OCI-LY7 (cell line): ENCODE data around the gene FANCD2. TPM values are rescaled to one million over a fixed set of nuclear protein-coding genes. Genes with fewer than 3 reads are reported as not detected.
"Not testable (repeated sequence)": the region's sequence is repeated elsewhere in the genome, so short reads cannot be mapped to it uniquely, and the experiment has no call there.

Source experiments
- BruUV-seq: library from RNA; stranded (reverse); fragments of 400-500 nt; replicated peaks from 2 replicates; lab custom pipeline; 2021; lab: Mats Ljungman, UMichigan
- CTCF ChIA-PET: fragments of 300-600 bp; sonication (Branson Sonifier 250); formaldehyde crosslinking; loops from one replicate; lab custom pipeline; 2022; ENCODE audit warnings: antibody characterized with exemption; ENCODE audit not compliant: unreplicated experiment; lab: Charles Lee
- POLR2A ChIA-PET: fragments of 300-600 bp; sonication (Branson Sonifier 250); formaldehyde crosslinking; loops from one replicate; lab custom pipeline; 2022; ENCODE audit warnings: antibody characterized with exemption; lab: Charles Lee
- DNase-seq: peaks from one replicate; pipeline ENCODE4 v3.0.0-alpha.2; 2015; ENCODE audit warnings: low spot score
- H2AFZ ChIP-seq: fragments of 200-600 bp; sonication (generic), shearing (Covaris generic); 2 replicates; pipeline ENCODE4 v1.6.1; 2014; ENCODE audit warnings: mild to moderate bottlenecking, antibody characterized with exemption, low read length, moderate library complexity
- H3K27ac ChIP-seq: fragments of 200-600 bp; sonication (generic); 2 replicates; pipeline ENCODE4 v1.5.1; 2014; ENCODE audit warnings: mixed run types, low read depth, mild to moderate bottlenecking, moderate library complexity, low read length, inconsistent platforms; ENCODE audit not compliant: poor library complexity, severe bottlenecking
- H3K36me3 ChIP-seq: fragments of 200-600 bp; sonication (generic); 2 replicates; pipeline ENCODE4 v1.6.1; 2014; ENCODE audit warnings: mild to moderate bottlenecking, antibody characterized with exemption, low read length, moderate library complexity, mixed read lengths; ENCODE audit not compliant: insufficient read depth
- H3K4me1 ChIP-seq: fragments of 200-600 bp; sonication (generic); 2 replicates; pipeline ENCODE4 v1.5.1; 2014; ENCODE audit warnings: mild to moderate bottlenecking, low read length; ENCODE audit not compliant: insufficient read depth, poor library complexity, severe bottlenecking
- H3K4me2 ChIP-seq: fragments of 200-600 bp; sonication (generic); 2 replicates; pipeline ENCODE4 v1.6.1; 2014; ENCODE audit warnings: mild to moderate bottlenecking, low read length
- H3K4me3 ChIP-seq: fragments of 200-600 bp; sonication (generic); 2 replicates; pipeline ENCODE4 v1.5.1; 2014; ENCODE audit warnings: mild to moderate bottlenecking, low read depth, low read length; ENCODE audit not compliant: poor library complexity, severe bottlenecking
- H3K79me2 ChIP-seq: fragments of 200-600 bp; sonication (generic); 2 replicates; pipeline ENCODE4 v1.6.1; 2016; ENCODE audit warnings: low read depth, mild to moderate bottlenecking, low read length, moderate library complexity, mixed read lengths; ENCODE audit not compliant: insufficient read depth
- H3K9me2 ChIP-seq: fragments of 200-600 bp; sonication (generic); 2 replicates; pipeline ENCODE4 v1.6.1; 2016; ENCODE audit warnings: mild to moderate bottlenecking, low read length, mixed read lengths; ENCODE audit not compliant: insufficient read depth
- H3K9me3 ChIP-seq: fragments of 200-600 bp; sonication (generic); 2 replicates; pipeline ENCODE4 v1.6.1; 2014; ENCODE audit warnings: mild to moderate bottlenecking, mixed run types, low read length, mixed read lengths
- H4K20me1 ChIP-seq: fragments of 200-600 bp; sonication (generic); 2 replicates; pipeline ENCODE4 v1.6.1; 2014; ENCODE audit warnings: mild to moderate bottlenecking, antibody characterized with exemption, low read length, moderate library complexity, mixed read lengths; ENCODE audit not compliant: insufficient read depth
- EZH2phosphoT487 ChIP-seq: fragments of 200-600 bp; sonication (generic); IDR thresholded peaks from 2 replicates; pipeline ENCODE4 v1.6.1; 2018; ENCODE audit warnings: low read depth, borderline replicate concordance, mild to moderate bottlenecking, mixed run types, antibody characterized with exemption, low read length, moderate library complexity, mixed read lengths
- intact Hi-C: fragments of 100-400 bp; cut with micrococcal nuclease; formaldehyde crosslinking; loops from one replicate; pipeline ENCODE4 v1.10.0; 2022; ENCODE audit not compliant: unreplicated experiment
- total RNA-seq, 2 experiments: library from RNA; depleted of rRNA in 1 of 2; stranded (reverse); fragments of >200 nt in 1 of 2; shearing (Covaris generic) in 1 of 2; gene quantifications; 2 replicates each; pipeline ENCODE4 v1.2.3, GENCODE V29; 2014 to 2022
- TF ChIP-seq, protein P1 (sequence below): fragments of 200-600 bp; sonication (generic); conservative IDR thresholded peaks from 2 replicates; pipeline ENCODE4 v1.5.1; 2014; ENCODE audit warnings: mild to moderate bottlenecking, antibody characterized with exemption, low read length, moderate library complexity, mixed read lengths

Gene FANCD2
- total RNA-seq, 2 experiments from 2014 or later: 112 to 130 TPM

DNA sequence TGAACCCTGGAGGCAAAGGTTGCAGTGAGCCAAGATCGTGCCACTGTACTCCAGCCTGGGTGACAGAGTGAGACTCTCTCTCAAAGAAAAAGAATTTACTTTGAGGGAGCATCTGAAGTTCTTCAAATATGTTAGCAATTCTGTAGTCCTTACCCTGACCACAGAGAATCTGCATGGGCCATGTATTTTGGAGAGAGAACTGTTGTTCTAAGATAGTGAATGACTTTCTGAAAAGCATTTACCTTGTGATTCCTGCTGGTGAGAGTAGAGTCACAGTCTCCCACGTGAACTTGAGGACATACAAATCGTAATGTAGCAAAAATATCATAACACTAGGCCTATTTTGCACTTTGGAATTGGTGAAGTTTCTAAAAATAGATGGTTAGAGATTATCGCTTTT, 93.1 kb downstream of the FANCD2 start:
- intact Hi-C loops: loop anchor here (5.0 kb wide), 1 partner anchor 203 kb away; the partner anchor contains the start of gene SEC13
- peaks cover 14% of the 10 kb centered on the region; the same call in 1 of the 2 replicates for H4K20me1 ChIP-seq
- POLR2A ChIA-PET: interaction anchor here (0.6 kb wide), 1 partner anchor 530 kb away, joined by 3 read pairs; no protein-coding TSS in a partner anchor

DNA sequence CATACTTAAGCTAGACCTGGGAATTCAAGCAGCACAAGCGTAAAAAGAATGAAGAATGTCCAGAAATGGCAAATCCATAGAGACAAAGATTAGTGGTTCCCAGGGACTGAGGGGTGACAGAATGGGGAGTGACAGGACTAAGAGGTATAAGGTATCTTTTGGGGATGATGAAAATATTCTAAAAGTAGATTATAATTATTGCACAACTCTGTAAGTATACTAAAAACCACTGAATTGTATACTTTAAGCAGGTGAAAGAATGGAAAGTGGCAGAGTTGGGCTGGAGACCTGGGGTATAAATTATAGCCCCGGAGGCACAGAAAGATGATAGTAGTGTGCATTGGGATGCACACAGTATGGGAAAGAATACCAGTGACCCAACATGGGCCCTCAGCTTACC, 94.8 kb downstream of the FANCD2 start:
- Histone ChIP-seq H3K27ac (no peak overlapping the region), H3K4me3 (no peak overlapping the region), H3K4me1 (peaks cover 20% of the 10 kb centered on the region), H3K9me3 (no peaks in the 10 kb centered on the region), H3K9me2 (no peaks in the 10 kb centered on the region), H3K4me2 (no peak overlapping the region), H4K20me1 (peaks cover 12% of the 10 kb centered on the region; the same call in 1 of the 2 replicates), H3K36me3 (peaks cover 82% of the 10 kb centered on the region), H2AFZ (no peak overlapping the region), H3K79me2 (peaks cover 75% of the 10 kb centered on the region)
- intact Hi-C loops: no loop called here
- no peak for TF ChIP-seq EZH2phosphoT487
- TF ChIP-seq, protein P1, sequence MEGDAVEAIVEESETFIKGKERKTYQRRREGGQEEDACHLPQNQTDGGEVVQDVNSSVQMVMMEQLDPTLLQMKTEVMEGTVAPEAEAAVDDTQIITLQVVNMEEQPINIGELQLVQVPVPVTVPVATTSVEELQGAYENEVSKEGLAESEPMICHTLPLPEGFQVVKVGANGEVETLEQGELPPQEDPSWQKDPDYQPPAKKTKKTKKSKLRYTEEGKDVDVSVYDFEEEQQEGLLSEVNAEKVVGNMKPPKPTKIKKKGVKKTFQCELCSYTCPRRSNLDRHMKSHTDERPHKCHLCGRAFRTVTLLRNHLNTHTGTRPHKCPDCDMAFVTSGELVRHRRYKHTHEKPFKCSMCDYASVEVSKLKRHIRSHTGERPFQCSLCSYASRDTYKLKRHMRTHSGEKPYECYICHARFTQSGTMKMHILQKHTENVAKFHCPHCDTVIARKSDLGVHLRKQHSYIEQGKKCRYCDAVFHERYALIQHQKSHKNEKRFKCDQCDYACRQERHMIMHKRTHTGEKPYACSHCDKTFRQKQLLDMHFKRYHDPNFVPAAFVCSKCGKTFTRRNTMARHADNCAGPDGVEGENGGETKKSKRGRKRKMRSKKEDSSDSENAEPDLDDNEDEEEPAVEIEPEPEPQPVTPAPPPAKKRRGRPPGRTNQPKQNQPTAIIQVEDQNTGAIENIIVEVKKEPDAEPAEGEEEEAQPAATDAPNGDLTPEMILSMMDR: no peak
- BruUV-seq: no TSS peak
- no peak for DNase-seq
- POLR2A ChIA-PET: interaction anchor here (0.5 to 0.9 kb wide), 2 partner anchors 11 to 133 kb away, joined by 3 read pairs; no protein-coding TSS in a partner anchor
- CTCF ChIA-PET: no interaction called here

More for the DNA sequence above, 93.1 kb downstream of the FANCD2 start:
- no peak overlapping the region for H3K27ac ChIP-seq
- TF ChIP-seq, protein P1: no peak
- TF ChIP-seq EZH2phosphoT487: no peak
- H3K9me3 ChIP-seq: no peaks in the 10 kb centered on the region
- peaks cover 66% of the 10 kb centered on the region for H3K36me3 ChIP-seq
- no TSS peak for BruUV-seq
- peaks cover 76% of the 10 kb centered on the region for H3K79me2 ChIP-seq
- no peak overlapping the region for H3K4me3 ChIP-seq
- CTCF ChIA-PET: no interaction called here
- no peak for DNase-seq
- no peaks in the 10 kb centered on the region for H3K9me2 ChIP-seq
- no peak overlapping the region for H2AFZ ChIP-seq
- H3K4me1 ChIP-seq: peaks cover 20% of the 10 kb centered on the region
- no peak overlapping the region for H3K4me2 ChIP-seq

DNA sequence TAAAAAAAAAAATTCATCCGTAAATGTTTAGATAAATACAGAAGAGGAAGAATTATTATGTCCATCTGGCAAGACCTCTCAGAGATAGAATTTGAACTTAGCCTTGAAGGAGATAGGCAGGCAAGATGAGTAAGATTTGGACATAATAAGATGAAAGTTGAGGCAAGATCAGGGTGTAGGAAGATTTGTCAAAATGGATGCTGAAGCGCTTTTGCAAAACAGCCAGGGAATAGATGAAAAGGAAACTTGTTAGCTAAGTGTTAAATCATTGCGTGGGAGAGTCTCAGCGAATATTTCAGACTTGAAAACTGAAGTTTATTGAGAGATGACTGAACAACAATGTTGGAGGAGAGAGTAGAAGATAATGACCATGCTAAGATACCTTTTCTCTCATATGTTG, 96.5 kb downstream of the FANCD2 start:
- ChIA-PET CTCF (no interaction called here), POLR2A (interaction anchor here (1.0 kb wide), 1 partner anchor 199 kb away, joined by 3 read pairs; no protein-coding TSS in a partner anchor)
- no peaks in the 10 kb centered on the region for H3K9me2 ChIP-seq
- no peak for TF ChIP-seq EZH2phosphoT487
- TF ChIP-seq, protein P1: no peak
- peaks cover 59% of the 10 kb centered on the region for H3K79me2 ChIP-seq
- intact Hi-C loops: no loop called here
- no peak overlapping the region for H3K27ac ChIP-seq
- H3K36me3 ChIP-seq: peaks cover 91% of the 10 kb centered on the region
- DNase-seq: no peak
- H3K4me3 ChIP-seq: no peak overlapping the region
- H3K4me1 ChIP-seq: peaks cover 6% of the 10 kb centered on the region
- BruUV-seq: no TSS peak
- peaks cover 7% of the 10 kb centered on the region; the same call in 1 of the 2 replicates for H4K20me1 ChIP-seq
- no peak overlapping the region for H2AFZ ChIP-seq
- no peak overlapping the region for H3K4me2 ChIP-seq
- H3K9me3 ChIP-seq: no peaks in the 10 kb centered on the region

DNA sequence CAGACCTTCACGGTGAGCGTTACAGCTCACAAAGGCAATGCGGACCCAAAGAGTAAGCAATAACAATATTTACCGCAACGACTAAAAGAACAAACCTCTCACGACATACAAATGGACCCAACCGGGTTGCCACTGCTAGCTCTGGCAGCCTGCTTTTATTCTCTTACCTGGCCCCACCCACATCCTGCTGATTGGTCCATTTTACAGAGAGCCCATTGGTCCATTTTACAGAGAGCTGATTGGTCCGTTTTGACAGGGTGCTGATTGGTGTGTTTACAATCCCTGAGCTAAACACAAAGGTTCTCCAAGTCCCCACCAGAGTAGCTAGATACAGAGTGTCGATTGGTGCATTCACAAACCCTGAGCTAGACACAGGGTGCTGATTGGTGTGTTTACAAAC, 109.6 kb downstream of the FANCD2 start:
- H3K79me2 ChIP-seq, intact Hi-C loops, CTCF ChIA-PET, H3K36me3 ChIP-seq, H3K4me3 ChIP-seq, H2AFZ ChIP-seq, H3K27ac ChIP-seq, H3K9me3 ChIP-seq, H3K9me2 ChIP-seq, DNase-seq, BruUV-seq, H4K20me1 ChIP-seq, H3K4me1 ChIP-seq, H3K4me2 ChIP-seq: not testable (repeated sequence)
- POLR2A ChIA-PET: interaction anchor here (0.6 to 1.5 kb wide), 4 partner anchors 9 to 400 kb away, joined by 3 to 5 read pairs (median 4); partner anchors contain the start of gene BRK1
